Stimulated activated naive CD8-positive, alpha-beta T cell treated with anti-CD3 and anti-CD28 coated beads, Interleukin-15, amount 100 ng/mL, for 72 hours (primary cell): ENCODE data around the gene TTC23.

Experiments
- ATAC-seq: fragments of 150-1000 bp; cut with Tn5 transposase; 2 replicates; pipeline ENCODE4 v1.10.0; 2021; ENCODE audit warnings: mild to moderate bottlenecking, moderate library complexity
- DNase-seq, 2 donors: peaks; one replicate each; pipeline ENCODE4 v3.0.0; 2021 to 2022
- H3K27ac Mint-ChIP-seq, 2 donors: one replicate each; pipeline ENCODE4 v1.8.0; 2022; ENCODE audit warnings: mild to moderate bottlenecking in 2 of 2, mixed read lengths in 2 of 2, moderate library complexity in 2 of 2
- H3K27me3 Mint-ChIP-seq: one replicate; pipeline ENCODE4 v1.8.0; 2022; ENCODE audit warnings: mixed read lengths
- H3K4me1 Mint-ChIP-seq: one replicate; pipeline ENCODE4 v1.8.0; 2022; ENCODE audit warnings: mild to moderate bottlenecking, mixed read lengths
- H3K4me3 Mint-ChIP-seq, 2 donors: one replicate each; pipeline ENCODE4 v1.8.0; 2022; ENCODE audit warnings: mild to moderate bottlenecking in 2 of 2, mixed read lengths in 2 of 2, moderate library complexity in 1 of 2
- H3K9me3 Mint-ChIP-seq, 2 donors: one replicate each; pipeline ENCODE4 v1.8.0; 2022; ENCODE audit warnings: mixed read lengths in 2 of 2

TTC23 gene

DNA sequence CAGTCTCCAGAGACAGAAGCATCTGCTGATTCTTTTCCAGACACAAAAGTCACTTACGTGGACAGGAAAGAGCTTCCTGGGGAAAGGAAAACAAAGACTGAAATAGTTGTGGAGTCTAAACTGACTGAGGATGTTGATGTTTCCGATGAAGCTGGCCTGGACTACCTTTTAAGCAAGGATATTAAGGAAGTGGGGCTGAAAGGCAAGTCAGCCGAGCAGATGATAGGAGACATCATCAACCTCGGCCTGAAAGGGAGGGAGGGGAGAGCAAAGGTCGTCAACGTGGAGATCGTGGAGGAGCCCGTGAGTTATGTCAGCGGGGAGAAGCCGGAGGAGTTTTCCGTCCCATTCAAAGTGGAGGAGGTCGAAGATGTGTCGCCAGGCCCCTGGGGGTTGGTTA lies 119.1 kb downstream of the TTC23 start:
- ATAC-seq (no peak), DNase-seq (no peak)
- Mint-ChIP-seq H3K27ac (no peak overlapping the region), H3K27me3 (no peaks in the 10 kb centered on the region), H3K4me1 (no peaks in the 10 kb centered on the region), H3K4me3 (no peak overlapping the region), H3K9me3 (no peaks in the 10 kb centered on the region)

DNA sequence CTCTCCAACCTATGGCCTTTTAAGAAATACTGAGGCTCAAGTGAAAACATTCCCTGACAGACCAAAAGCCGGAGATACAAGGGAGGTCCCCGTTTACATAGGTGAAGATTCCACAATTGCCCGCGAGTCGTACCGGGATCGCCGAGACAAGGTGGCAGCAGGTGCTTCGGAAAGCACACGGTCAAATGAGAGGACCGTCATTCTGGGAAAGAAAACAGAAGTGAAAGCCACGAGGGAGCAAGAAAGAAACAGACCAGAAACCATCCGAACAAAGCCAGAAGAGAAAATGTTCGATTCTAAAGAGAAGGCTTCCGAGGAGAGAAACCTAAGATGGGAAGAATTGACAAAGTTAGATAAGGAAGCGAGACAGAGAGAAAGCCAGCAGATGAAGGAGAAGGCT lies 119.7 kb downstream of the TTC23 start:
- H3K4me3 Mint-ChIP-seq: no peak overlapping the region
- no peaks in the 10 kb centered on the region for H3K9me3 Mint-ChIP-seq
- H3K27ac Mint-ChIP-seq: no peak overlapping the region
- ATAC-seq: no peak
- no peaks in the 10 kb centered on the region for H3K27me3 Mint-ChIP-seq
- no peaks in the 10 kb centered on the region for H3K4me1 Mint-ChIP-seq
- DNase-seq: no peak

DNA sequence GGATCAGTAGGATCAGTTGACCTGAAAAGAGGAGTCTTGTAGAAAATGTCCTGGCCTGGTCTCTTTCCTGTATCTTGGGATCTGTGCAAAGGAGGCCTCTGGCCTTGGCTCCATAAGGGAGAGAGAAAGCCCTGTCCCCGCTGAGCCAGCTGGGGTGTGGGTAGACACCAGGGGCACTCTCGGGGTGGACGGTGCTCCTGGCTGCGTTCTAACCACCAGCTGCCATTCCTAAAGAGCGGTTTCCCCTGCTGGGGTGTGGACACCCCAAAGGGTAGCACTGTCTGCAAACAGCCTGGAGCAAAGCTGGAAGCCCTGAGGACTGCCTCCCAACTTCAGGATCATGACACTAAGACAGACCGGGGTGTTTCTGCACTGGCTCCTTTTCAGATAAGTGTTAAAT lies 121.0 kb downstream of the TTC23 start:
- Mint-ChIP-seq H3K27ac (no peak overlapping the region), H3K4me1 (no peaks in the 10 kb centered on the region)

DNA sequence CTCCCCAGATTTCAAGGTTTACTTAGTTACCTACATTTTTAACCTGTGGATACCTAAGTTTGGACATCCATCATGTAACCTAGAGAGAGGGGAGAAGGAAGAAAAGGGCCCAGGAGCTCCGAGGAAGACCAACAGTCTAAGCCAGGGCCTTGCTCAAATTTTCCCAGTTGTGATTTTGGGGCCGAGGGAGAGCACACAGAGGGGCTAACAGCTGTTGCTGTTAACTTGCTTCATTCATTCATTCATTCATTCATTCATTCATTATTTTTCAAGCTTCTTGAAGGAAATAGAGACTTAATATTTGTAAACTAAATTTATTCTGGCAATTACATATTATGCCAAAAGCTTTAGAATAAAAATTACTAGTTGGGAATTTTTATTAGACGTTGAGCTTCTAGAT lies 121.6 kb downstream of the TTC23 start:
- Mint-ChIP-seq H3K27me3 (no peaks in the 10 kb centered on the region), H3K4me1 (no peaks in the 10 kb centered on the region), H3K9me3 (no peaks in the 10 kb centered on the region), H3K27ac (no peak overlapping the region), H3K4me3 (no peak overlapping the region)
- DNase-seq (no peak), ATAC-seq (no peak)

More for the DNA sequence above, 121.0 kb downstream of the TTC23 start:
- DNase-seq (no peak), ATAC-seq (no peak)
- no peaks in the 10 kb centered on the region for H3K9me3 Mint-ChIP-seq
- H3K27me3 Mint-ChIP-seq: no peaks in the 10 kb centered on the region
- H3K4me3 Mint-ChIP-seq: no peak overlapping the region

DNA sequence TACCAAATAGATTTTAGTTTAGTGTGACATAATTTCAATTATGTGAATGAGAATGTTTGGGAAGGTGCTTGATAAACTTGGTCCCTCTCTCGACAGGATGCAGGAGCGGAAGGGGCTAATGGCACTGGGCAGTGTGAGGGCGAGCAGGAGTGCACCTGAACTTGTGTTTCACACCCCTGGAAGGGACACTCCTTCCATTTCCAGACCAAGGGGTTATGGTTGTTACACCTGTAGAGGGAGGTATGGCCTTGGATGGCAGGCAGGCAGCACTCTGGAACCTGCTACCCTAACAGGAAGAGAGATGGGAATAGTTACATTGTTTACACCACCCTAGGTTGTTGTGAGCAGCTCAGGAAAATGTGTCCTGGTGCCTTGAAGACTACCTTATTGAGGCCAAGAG lies 122.5 kb downstream of the TTC23 start:
- Mint-ChIP-seq H3K9me3 (no peaks in the 10 kb centered on the region), H3K4me3 (no peak overlapping the region), H3K4me1 (no peaks in the 10 kb centered on the region), H3K27ac (no peak overlapping the region), H3K27me3 (no peaks in the 10 kb centered on the region)
- DNase-seq (no peak), ATAC-seq (no peak)

DNA sequence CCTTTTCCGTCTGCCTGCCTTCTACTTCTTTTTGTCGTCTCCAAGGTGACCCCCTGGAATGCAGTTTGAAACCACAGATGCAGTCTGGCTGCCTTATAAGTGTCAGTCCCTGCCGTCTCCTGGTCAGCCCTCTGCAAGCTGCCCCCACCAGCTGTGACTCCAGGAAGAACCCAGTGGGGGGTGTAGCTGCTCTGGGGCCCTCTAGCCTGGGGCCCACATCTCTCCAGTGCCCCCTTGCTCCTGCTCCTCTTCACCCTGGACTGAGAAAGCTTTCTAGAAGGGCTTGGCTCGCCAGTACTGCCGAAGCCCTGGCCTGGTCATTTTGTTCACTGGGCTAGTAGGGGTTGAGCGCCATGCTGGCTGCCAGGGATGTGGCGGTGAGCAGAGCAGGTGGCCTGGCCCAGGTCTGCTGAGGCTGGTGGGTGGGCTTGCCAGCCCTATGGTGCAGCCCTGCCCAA lies 123.2 kb downstream of the TTC23 start:
- Mint-ChIP-seq H3K4me3 (no peak overlapping the region), H3K4me1 (no peaks in the 10 kb centered on the region), H3K27me3 (no peaks in the 10 kb centered on the region), H3K9me3 (no peaks in the 10 kb centered on the region), H3K27ac (no peak overlapping the region)
- DNase-seq: no peak
- ATAC-seq: no peak

DNA sequence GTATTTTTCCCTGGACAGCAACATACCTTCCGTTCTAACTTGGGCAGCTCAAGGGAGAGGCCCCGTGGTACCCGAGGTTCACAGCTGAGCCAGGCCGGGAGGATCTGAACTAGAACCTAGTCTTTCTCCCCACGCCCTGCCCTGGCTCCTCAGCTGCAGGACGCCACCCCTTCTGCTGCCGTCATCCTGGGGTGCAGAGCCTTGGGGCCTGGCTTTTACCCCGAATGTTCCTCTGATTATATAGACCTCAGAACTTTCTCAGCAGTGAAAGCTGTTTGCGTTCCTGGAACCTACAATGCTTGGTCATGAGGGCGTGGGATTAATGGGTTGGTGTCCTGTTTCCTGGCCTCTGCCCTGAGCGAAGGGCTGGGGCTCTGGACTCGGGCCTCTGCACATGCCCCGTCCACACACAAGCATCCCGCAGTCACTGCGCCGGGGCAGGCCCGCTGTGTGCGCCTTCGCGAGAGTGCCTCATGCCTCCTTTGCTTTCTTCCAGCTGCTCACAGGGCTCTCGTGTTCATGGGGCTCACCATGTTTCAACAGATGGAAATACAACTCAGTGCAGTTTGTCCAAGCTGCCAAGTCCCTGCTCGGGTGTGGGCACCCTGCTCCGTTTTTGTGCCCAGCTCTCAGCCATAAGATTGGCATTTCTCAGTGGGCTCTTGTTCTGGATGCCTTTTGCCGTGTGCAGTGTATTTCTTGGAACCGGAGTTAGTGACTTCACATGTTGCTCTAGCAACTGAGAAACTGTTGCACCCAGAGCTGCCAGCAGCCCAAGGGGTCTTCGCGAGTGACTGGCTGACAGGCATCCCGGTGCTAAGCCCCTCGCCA lies 124.1 kb downstream of the TTC23 start:
- Mint-ChIP-seq H3K27me3 (no peaks in the 10 kb centered on the region), H3K4me1 (no peaks in the 10 kb centered on the region), H3K4me3 (no peak overlapping the region), H3K9me3 (no peaks in the 10 kb centered on the region), H3K27ac (no peak overlapping the region)
- DNase-seq: no peak
- no peak for ATAC-seq

DNA sequence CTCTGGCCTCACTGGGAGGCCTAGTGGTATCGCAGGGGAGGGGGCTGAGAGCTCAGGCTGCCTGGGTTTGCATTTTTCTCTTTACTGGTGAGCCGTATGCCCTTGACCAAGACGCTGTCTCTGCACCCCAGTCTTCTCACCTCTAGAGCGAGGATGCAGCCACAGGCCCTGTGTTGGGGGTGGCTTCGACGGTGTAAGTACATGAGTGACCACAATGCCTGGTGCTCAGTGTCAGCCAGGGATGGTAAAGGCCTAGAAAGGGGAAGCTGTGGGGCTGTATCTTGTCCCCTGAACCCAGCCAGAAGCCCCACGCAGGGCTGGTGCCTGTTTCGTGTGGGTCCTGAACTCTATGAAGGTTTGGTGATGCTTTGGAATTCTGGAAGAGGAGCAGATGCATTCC lies 124.7 kb downstream of the TTC23 start:
- DNase-seq (no peak), ATAC-seq (no peak)
- no peaks in the 10 kb centered on the region for H3K27me3 Mint-ChIP-seq
- H3K9me3 Mint-ChIP-seq: no peaks in the 10 kb centered on the region
- H3K4me1 Mint-ChIP-seq: no peaks in the 10 kb centered on the region
- H3K4me3 Mint-ChIP-seq: no peak overlapping the region
- H3K27ac Mint-ChIP-seq: no peak overlapping the region

DNA sequence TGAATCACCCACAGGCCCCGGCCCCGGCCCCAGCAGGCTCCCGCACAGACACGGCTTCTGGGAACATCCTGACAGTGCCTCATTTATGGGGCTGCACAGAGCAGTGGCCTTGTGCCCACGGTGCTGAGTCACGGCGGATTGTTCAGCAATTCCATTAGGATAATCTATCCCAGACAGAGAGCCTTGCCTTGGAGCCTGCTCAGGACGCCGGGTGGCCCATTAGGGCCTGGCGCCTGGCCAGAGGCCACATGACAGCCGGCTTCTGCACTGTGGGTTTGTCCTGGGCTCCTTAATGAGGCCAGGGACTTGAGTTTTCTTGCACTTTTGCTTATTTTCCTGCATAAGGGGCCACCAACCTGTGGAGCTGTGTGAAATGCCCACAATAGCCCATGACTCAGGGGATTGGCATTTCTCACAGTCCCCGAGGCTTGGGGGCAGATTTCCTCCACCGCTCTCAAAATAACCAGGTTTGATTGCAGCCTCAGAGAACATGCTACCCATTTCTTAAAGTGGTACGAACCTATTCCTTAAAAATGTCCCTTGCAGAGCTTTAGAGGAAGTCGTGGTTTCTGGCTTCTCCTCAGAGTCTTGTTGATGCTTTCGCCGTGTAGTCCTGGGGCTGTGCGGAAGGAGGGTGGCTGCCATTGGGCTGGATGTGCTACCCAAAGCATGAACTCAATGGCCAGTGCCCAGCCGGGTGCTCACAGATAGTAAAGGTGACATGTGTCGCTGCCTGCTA lies 125.5 kb downstream of the TTC23 start:
- no peak for ATAC-seq
- no peaks in the 10 kb centered on the region for H3K9me3 Mint-ChIP-seq
- H3K4me3 Mint-ChIP-seq: no peak overlapping the region
- H3K27ac Mint-ChIP-seq: no peak overlapping the region
- DNase-seq: no peak
- no peaks in the 10 kb centered on the region for H3K4me1 Mint-ChIP-seq
- no peaks in the 10 kb centered on the region for H3K27me3 Mint-ChIP-seq

DNA sequence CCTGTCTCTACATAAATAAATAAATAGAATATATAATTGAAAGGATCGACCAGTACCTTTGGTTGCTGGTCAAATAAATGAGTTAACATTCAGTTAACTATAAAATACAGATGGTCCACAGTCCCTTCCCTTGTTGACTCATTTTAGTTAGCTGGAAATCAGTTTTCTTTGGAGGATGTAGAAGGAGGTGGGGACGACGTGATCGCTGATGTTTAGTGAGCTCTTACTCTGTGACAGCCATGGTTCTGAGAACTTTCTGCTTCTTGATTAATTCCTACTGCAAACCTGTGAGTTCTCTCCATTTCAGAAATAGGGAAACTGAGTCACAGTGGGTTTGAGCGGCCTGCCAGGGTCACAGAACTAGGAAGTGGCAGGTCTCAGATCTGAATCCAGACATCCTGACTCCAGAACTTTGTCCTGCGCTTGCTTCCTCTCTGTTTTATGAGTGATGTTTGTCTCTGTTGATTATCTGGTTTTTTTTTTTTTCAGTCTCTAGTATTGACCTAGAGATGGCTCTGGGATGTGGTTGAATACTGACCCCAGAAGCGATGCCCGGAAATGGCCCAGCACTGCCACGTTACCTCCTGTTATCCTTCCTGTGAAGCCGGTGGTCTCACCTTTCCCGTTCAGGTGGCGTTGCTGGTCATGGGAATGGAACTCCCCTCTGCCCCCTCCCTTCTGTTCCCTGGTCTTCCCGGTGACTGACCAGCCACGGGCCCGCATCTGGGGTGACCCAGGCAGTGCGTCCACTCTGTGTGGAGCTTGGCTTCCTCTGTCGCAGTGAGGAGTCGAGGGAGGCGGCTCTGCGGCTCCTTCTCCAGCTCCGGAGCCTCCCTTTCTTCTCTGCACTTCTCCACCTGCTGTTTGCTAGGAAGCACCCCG lies 126.3 kb downstream of the TTC23 start:
- H3K4me3 Mint-ChIP-seq: no peak overlapping the region
- no peaks in the 10 kb centered on the region for H3K27me3 Mint-ChIP-seq
- DNase-seq: no peak
- no peaks in the 10 kb centered on the region for H3K4me1 Mint-ChIP-seq
- no peak for ATAC-seq
- no peak overlapping the region for H3K27ac Mint-ChIP-seq
- H3K9me3 Mint-ChIP-seq: no peaks in the 10 kb centered on the region

DNA sequence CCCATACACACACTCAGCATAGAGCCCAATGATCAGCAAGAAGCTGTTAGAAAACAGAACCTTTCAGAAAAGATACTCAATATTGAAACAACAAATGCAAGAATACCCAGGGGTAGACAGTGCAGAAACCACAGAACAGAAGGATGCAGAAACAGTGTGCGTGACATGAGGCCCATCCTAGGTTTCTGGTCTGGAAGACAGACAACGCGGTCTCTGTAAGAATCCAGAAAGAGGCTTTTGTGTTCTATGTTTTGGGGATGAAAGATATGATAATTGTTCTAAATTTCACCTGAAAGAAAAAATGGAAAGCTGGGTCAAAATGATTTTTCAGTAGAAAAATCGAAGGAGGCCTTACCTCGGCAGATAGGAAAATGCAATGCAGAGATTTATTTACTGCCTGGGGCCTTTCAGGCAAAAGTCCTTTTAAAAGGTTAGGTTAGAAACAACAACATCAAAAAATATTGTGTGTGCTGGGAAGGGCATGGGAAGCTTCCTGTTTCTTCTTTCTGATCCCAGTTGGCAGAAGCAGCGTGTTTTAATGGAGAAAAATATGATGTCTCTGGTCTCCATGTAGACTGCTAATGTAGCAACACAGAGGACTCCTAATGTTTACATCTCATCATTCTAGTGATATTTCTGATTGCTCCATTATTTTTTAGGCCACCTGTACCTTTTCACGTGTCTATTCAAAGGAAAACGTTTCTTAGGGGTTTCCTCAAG lies 127.5 kb downstream of the TTC23 start:
- no peak overlapping the region for H3K4me3 Mint-ChIP-seq
- DNase-seq: no peak
- H3K27me3 Mint-ChIP-seq: no peaks in the 10 kb centered on the region
- ATAC-seq: no peak
- no peak overlapping the region for H3K27ac Mint-ChIP-seq
- no peaks in the 10 kb centered on the region for H3K4me1 Mint-ChIP-seq
- no peaks in the 10 kb centered on the region for H3K9me3 Mint-ChIP-seq

DNA sequence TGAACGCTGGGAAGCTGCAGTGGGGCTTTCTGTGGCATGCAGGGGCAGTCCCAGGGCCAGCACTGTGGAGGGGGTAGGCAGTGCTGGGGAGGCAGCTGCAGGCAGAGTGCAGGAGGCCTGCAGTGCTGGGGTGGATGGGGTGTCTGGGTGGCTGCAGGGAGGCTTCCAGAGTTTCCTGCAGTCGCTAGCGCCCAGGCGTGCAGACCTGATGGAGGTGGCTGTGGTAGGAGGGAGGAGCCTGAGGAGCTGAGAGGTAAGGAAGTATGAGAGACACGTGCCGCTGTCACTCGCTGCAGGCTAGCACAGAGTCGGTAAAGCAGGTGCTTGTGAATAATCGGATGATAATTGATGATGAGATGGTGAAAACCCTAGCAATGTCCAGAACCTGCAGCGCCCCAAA lies 128.2 kb downstream of the TTC23 start:
- no peak overlapping the region for H3K27ac Mint-ChIP-seq
- no peaks in the 10 kb centered on the region for H3K4me1 Mint-ChIP-seq
- H3K27me3 Mint-ChIP-seq: no peaks in the 10 kb centered on the region
- DNase-seq: no peak
- no peaks in the 10 kb centered on the region for H3K9me3 Mint-ChIP-seq
- H3K4me3 Mint-ChIP-seq: no peak overlapping the region
- peak; percentile 33 for ATAC-seq

DNA sequence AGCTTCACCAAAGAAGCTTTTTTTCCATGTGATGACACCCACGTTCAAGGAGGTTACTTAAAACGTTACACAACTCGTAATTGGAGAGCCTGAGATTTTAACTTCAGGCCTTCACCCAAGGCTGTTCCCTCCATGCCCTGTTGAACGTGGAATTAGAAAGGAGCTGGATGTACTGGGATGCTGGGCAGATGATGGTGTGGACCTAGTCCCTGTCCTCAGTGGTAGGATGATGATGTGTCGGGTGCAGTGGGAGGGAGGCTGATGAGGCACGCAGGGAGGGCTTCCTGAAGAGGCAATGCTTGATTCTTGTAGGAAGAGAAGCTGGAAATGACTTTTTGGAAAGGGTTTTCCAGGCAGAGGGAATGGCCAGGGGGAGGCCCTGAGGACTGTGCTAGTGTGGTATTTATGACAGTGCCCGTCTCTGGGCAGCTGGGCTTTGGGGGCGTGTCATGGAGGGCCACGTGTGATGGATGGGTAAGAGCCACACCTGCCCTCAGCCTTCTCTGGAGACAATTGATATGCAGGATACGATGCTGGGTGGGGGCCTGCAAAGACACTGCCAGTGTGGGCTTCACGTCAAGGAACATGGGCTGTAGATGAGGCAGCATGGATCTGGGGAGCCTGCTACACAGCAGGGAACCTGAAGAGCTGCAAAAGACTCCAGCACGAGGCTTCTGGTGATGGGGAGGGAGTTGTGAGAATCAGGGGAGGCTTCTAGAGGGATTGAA lies 129.2 kb downstream of the TTC23 start:
- Mint-ChIP-seq H3K27ac (peak overlapping the region; percentile 5 to 19), H3K4me3 (no peak overlapping the region), H3K4me1 (no peaks in the 10 kb centered on the region), H3K9me3 (no peaks in the 10 kb centered on the region), H3K27me3 (no peaks in the 10 kb centered on the region)
- no peak for ATAC-seq
- DNase-seq: no peak

DNA sequence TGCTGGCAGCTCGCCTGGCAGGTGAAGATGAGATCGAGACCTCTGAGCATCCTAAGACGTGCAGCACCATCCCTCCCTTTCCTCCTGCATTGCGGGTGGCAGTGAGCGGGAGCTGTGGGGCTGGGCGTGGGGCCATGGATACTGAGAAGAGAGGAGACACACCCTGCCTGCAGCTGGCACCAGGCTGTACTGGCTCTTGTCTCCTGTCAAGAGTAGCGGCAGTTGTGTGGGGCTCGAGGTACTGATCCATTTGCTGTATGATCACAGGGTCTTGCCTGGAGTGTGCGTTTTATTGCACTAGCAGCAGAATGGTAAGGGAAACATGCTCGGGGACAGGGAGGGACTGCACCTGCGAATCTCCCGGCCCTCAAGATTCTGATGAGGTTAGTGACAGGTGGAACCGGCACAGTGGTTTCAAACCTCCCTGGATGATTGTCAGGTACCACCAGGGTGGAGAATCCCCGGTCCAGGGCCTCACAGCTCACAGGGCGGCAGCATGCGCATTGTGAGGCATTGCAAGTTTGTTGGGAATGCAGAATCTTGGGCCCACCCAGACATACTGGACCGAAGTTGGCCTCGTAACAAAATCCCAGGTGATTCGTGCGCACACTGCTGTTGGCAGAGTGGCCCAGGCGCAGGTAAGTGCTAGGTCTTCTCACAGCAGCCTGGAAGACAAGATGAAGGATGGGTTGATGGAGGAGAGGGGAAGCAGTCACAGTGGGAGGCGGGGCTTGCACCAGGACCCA lies 130.4 kb downstream of the TTC23 start:
- H3K4me3 Mint-ChIP-seq: no peak overlapping the region
- H3K27me3 Mint-ChIP-seq: no peaks in the 10 kb centered on the region
- no peak for ATAC-seq
- H3K27ac Mint-ChIP-seq: no peak overlapping the region
- no peak for DNase-seq
- no peaks in the 10 kb centered on the region for H3K4me1 Mint-ChIP-seq
- H3K9me3 Mint-ChIP-seq: no peaks in the 10 kb centered on the region
